GM12864 (cell line): Measurements from ENCODE around the gene MRPS16.

ENCODE experiments used
- DNase-seq: peaks from one replicate; pipeline ENCODE4 v3.0.0-alpha.2; 2011; ENCODE audit warnings: low read depth
- H3K4me3 ChIP-seq: 2 replicates; pipeline ENCODE4 v1.5.1; 2011; ENCODE audit warnings: mild to moderate bottlenecking, low read depth, low read length, control low read depth
- TF ChIP-seq, protein P1 (sequence below): IDR thresholded peaks from 2 replicates; pipeline ENCODE4 v1.5.1; 2011; ENCODE audit warnings: low read depth, mild to moderate bottlenecking, moderate library complexity, low read length, control low read depth, inconsistent platforms; ENCODE audit errors: missing control alignments

The MRPS16 gene

DNA sequence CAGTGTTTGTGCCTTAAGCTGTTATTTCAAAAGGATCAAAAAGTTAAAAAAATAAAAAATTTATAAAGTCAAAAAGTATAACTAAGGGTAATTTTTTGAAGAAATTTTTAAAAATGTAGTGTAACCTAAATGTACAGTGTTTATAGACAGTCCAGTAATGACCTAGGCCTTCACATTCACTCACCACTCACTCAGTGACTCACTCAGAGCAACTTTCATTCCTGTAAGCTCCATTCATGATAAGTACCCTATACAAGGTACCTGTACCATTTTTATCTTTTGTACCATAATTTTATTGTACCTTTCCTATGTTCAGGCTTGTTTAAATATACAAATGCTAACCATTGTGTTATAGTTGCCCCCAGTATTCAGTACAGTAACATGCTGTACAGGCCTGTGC is 26.9 kb downstream of the MRPS16 start:
- H3K4me3 ChIP-seq: no peak overlapping the region
- DNase-seq: no peak
- TF ChIP-seq, protein P1, sequence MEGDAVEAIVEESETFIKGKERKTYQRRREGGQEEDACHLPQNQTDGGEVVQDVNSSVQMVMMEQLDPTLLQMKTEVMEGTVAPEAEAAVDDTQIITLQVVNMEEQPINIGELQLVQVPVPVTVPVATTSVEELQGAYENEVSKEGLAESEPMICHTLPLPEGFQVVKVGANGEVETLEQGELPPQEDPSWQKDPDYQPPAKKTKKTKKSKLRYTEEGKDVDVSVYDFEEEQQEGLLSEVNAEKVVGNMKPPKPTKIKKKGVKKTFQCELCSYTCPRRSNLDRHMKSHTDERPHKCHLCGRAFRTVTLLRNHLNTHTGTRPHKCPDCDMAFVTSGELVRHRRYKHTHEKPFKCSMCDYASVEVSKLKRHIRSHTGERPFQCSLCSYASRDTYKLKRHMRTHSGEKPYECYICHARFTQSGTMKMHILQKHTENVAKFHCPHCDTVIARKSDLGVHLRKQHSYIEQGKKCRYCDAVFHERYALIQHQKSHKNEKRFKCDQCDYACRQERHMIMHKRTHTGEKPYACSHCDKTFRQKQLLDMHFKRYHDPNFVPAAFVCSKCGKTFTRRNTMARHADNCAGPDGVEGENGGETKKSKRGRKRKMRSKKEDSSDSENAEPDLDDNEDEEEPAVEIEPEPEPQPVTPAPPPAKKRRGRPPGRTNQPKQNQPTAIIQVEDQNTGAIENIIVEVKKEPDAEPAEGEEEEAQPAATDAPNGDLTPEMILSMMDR: no peak

DNA sequence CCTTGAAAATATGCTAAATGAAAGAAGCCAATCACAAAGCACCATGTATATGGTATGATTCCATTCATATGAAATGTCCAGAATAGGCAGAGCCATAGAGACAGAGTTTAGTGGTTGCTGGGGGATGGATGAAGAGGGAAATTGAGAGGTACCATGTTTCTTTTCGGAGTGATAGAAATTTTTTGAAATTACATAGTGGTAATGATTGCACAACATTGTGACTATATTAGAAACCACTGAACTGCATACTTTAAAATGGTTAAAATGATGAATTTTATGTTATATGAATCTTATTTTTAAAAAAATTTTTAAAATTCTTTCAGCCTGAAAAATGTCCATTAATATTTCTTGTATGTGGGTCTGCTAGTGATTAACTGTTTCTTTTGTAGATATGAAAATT is 31.5 kb downstream of the MRPS16 start:
- TF ChIP-seq, protein P1: no peak
- no peak for DNase-seq
- H3K4me3 ChIP-seq: no peak overlapping the region

DNA sequence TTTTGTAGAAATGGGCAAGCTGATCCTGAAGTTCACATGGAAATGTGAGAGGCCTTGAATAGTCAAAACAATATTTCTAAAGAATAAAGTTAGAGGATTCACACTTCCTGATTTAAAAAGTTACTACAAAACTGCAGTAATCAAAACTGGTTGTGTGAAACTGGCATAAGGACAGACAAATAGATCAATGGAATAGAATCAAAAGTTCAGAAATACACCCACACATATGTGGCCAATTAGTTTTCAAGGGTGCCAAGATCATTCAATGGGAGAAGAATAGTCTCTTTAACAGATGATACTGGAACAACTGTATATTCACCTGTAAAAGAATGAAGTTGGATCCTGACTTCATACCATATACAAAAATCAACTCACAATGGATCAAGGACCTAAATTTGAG is 33.1 kb downstream of the MRPS16 start:
- TF ChIP-seq, protein P1: no peak
- DNase-seq: no peak

DNA sequence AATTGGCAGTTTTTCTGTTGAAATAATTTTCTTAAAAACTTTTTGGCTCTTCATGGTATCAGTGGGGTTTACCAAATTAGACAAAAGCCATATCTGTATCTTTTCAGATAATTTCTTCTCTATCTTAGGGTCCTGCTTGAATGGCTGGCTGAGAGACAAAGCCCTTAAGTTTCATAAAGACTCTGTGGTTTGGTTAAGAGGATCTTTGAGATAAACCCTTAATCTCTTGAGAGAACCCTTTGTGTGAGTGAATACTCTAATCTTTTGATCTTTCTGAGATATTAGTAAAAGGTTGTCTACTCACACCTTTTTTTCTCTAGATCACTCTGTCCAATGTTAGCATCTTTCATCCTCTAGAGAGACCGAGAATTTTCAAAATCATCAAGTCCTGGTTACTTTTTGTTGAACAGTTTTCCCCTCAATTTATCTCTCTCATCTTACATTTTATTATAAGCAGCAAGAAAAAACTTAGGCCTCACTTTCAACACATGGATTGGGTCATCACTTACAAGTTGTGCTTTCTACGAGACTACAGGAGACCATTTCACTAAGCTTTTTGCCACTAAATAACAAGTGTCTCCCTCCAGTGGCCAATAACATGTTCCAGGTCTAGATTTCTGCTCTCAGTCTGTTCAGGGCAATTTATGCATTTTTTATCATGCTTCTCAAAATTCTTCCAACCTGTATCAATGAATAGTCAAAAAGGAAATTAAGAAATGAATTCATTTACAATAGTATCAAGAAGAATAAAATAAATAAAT is 33.8 kb downstream of the MRPS16 start:
- DNase-seq: no peak
- TF ChIP-seq, protein P1: peak; percentile 55
- no peak overlapping the region for H3K4me3 ChIP-seq

More for the DNA sequence above, 33.1 kb downstream of the MRPS16 start:
- H3K4me3 ChIP-seq: no peak overlapping the region

DNA sequence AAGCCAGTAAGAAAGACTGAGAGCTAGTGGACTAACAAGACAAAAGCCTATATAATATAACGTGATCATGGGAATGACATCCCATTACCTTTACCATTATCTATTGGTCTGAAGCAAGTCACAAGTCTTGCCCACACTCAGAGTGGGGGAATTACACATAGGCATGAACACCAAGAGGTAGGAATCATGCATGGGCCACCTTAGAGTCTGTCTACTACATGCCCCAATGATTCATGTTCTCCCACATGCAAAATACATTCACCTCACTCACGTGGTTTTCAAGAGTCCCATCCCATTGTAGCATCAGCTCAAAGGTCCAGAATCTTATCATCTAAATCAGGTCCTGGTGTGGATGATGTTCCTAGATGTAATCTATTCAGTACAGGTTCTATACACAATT is 34.8 kb downstream of the MRPS16 start:
- TF ChIP-seq, protein P1: no peak
- no peak overlapping the region for H3K4me3 ChIP-seq
- no peak for DNase-seq

DNA sequence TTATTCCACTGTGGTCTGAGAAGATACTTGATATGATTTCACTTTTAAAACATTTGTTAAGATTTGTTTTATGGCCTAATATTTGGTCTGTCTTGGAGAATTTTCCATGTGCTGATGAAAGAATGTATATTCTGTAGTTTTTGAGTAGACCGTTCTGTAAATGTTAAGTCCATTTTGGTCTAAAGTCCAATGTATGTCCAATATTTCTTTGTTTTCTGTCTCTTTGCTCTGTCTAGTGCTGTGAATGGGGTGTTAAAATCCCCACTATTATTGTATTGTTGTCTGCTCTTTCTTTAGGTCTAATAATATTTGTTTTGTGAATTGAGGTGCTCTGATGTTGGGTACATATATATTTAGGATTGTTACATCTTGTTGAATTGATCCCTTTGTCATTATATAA is 36.7 kb downstream of the MRPS16 start:
- TF ChIP-seq, protein P1: no peak
- no peak overlapping the region for H3K4me3 ChIP-seq
- no peak for DNase-seq
